C4-2B (cell line): ENCODE results near the gene EEF2KMT.

Experiments used
- ZFX ChIP-seq: fragments of 450-650 bp; IDR thresholded peaks from 2 replicates; pipeline ENCODE4 v1.6.1; 2017
- TF ChIP-seq, protein P1 (sequence below): fragments of 450-650 bp; conservative IDR thresholded peaks from 2 replicates; pipeline ENCODE4 v1.5.1; 2017; ENCODE audit warnings: mild to moderate bottlenecking

DNA sequence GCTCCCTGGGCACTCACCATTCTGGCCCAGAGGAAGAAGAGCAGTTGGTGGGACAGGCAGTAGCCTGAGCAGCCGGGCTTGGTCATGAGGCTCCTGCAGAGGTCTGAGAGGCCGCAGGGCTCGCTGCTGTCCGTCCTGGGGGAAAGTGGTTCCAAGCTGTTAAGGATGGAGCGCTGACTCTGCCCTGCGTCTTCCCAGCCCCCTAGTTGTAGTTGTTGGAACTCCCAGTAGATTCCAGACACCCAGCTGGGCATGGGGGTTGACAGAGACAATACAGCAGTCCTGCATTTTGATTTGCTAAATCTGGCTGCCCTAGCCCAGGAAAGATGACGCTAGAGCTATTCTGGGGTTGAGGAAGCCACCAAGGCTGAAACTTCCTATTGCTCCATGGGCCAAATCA, 39.1 kb downstream of the EEF2KMT start:
- TF ChIP-seq, protein P1, sequence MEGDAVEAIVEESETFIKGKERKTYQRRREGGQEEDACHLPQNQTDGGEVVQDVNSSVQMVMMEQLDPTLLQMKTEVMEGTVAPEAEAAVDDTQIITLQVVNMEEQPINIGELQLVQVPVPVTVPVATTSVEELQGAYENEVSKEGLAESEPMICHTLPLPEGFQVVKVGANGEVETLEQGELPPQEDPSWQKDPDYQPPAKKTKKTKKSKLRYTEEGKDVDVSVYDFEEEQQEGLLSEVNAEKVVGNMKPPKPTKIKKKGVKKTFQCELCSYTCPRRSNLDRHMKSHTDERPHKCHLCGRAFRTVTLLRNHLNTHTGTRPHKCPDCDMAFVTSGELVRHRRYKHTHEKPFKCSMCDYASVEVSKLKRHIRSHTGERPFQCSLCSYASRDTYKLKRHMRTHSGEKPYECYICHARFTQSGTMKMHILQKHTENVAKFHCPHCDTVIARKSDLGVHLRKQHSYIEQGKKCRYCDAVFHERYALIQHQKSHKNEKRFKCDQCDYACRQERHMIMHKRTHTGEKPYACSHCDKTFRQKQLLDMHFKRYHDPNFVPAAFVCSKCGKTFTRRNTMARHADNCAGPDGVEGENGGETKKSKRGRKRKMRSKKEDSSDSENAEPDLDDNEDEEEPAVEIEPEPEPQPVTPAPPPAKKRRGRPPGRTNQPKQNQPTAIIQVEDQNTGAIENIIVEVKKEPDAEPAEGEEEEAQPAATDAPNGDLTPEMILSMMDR, result no peak; the same call in 1 of the 2 replicates
- TF ChIP-seq ZFX, result no peak
